Measurements from ENCODE around the gene KIAA0753. TPM values are rescaled to one million over a fixed set of nuclear protein-coding genes. Genes with fewer than 3 reads are reported as not detected.

Gene KIAA0753
- polyA plus RNA-seq, 1 of the 3 experiments (the other 2 are of a cell fraction), result 7.2 TPM

DNA sequence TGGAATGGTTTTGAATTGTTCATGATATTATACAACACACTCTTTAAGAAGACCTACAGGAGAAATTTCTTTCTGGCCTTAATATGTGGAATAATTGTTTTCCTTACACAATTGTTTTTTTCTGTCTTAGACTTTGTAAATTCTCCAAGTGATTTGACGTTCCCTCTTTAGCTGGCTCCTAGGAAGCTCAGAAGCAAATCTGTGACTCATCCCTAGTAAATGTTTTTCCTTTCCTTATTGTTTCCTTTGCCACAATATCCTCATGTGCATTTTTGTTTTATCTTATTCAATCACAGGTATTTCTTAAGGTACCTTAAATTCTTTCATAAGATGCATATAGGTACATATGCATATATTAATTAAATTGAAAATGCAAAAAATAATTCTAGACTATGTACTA, 13.5 kb downstream of the KIAA0753 start:
- H3K4me3 ChIP-seq (ENCODE audit: low read depth in 2 of 2, low read length in 1 of 2), result no peak overlapping the region
- no peaks in the 10 kb centered on the region for H3K9me2 ChIP-seq
- H3K27me3 ChIP-seq (ENCODE audit: insufficient read depth), result no peaks in the 10 kb centered on the region
- no peaks in the 10 kb centered on the region; a peak in 1 of 4 replicates for H3K4me1 ChIP-seq (ENCODE audit: control insufficient read depth in 1 of 2, insufficient read depth in 2 of 2, low read depth in 1 of 2, low read length in 1 of 2)
- H2AFZ ChIP-seq (ENCODE audit: low read depth), result no peak overlapping the region
- peaks cover 75 to 80% of the 10 kb centered on the region in 2 experiments for H3K36me3 ChIP-seq (replicated peaks in 1 of 2; ENCODE audit: control insufficient read depth in 1 of 2, insufficient read depth in 2 of 2, low read length in 1 of 2)
- H3K79me2 ChIP-seq (ENCODE audit: insufficient read depth), result peaks cover 32% of the 10 kb centered on the region; the same call in 1 of the 2 replicates
- ChIA-PET POLR2A (no interaction called here), CTCF (interaction anchor here (0.7 kb wide), 1 partner anchor 52 kb away, joined by 3 read pairs; no protein-coding TSS in a partner anchor)
- no peaks in the 10 kb centered on the region for H3K9me3 ChIP-seq
- no peak for TF ChIP-seq SIN3A (IDR thresholded peaks at IDR 0.05; ENCODE audit: borderline replicate concordance, low read depth, low read length)
- no peak for TF ChIP-seq NFIC (IDR thresholded peaks at IDR 0.05; ENCODE audit: borderline replicate concordance)
- no peak for TF ChIP-seq GABPA (IDR thresholded peaks at IDR 0.05; ENCODE audit: low read depth)
- no peak for TF ChIP-seq TEAD4 (IDR thresholded peaks at IDR 0.05; ENCODE audit: borderline replicate concordance, insufficient read depth)
- TF ChIP-seq YY1 (IDR thresholded peaks at IDR 0.05; ENCODE audit: low read depth), result no peak
- TF ChIP-seq, protein P1, sequence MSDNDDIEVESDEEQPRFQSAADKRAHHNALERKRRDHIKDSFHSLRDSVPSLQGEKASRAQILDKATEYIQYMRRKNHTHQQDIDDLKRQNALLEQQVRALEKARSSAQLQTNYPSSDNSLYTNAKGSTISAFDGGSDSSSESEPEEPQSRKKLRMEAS (IDR thresholded peaks at IDR 0.05; ENCODE audit: low read depth), result no peak
- no peak for TF ChIP-seq NRF1 (IDR thresholded peaks at IDR 0.05; ENCODE audit: low read depth, low read length)
- no peak for TF ChIP-seq TCF12 (IDR thresholded peaks at IDR 0.05)
- 63% methylated on average over 1 of the region's 1 CpG for WGBS (ENCODE audit: low lambda C conversion rate)
- no peak for DNase-seq
- peaks cover 7% of the 10 kb centered on the region; the same call in 1 of the 2 replicates for H4K20me1 ChIP-seq (ENCODE audit: insufficient read depth)
- H3F3A ChIP-seq (replicated peaks; ENCODE audit: insufficient read depth), result no peaks in the 10 kb centered on the region
- no peak overlapping the region for H3K9ac ChIP-seq
- H3K27ac ChIP-seq (ENCODE audit: low read depth in 2 of 2, low read length in 1 of 2), result no peak overlapping the region
- H3K4me2 ChIP-seq, result no peak overlapping the region

DNA sequence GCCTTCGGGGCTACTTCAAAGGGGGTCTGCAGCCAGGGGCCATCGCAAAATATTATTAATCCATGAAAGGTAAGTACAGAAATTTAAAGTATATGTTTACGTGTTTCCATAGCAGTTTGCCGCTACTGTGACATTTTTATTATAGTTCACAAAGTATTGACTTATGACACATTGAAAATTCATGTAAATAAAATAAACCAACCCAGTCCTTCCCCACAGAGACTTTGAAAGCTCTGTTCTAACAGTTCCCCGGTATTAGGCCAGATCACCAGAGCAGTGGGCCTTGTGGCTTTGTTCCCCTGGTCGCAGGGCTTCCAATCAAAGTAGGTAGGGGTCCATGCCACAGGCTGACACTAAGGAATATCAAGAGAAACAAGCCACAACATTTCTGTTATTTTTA, 13.9 kb downstream of the KIAA0753 start:
- no peaks in the 10 kb centered on the region for H3F3A ChIP-seq (replicated peaks; ENCODE audit: insufficient read depth)
- ChIA-PET CTCF (interaction anchor here (0.7 kb wide), 1 partner anchor 52 kb away, joined by 3 read pairs; no protein-coding TSS in a partner anchor), POLR2A (no interaction called here)
- DNase-seq, result no peak
- H3K4me1 ChIP-seq (ENCODE audit: control insufficient read depth in 1 of 2, insufficient read depth in 2 of 2, low read depth in 1 of 2, low read length in 1 of 2), result no peaks in the 10 kb centered on the region; a peak in 1 of 4 replicates
- no peaks in the 10 kb centered on the region for H3K9me2 ChIP-seq
- H3K9ac ChIP-seq, result no peak overlapping the region
- H3K4me3 ChIP-seq (ENCODE audit: low read depth in 2 of 2, low read length in 1 of 2), result no peak overlapping the region
- no peaks in the 10 kb centered on the region for H3K27me3 ChIP-seq (ENCODE audit: insufficient read depth)
- no peak for TF ChIP-seq TAF1 (IDR thresholded peaks at IDR 0.05; ENCODE audit: borderline replicate concordance, low read depth, low read length)
- TF ChIP-seq GABPA (IDR thresholded peaks at IDR 0.05; ENCODE audit: low read depth), result no peak
- TF ChIP-seq POLR2AphosphoS5 (IDR thresholded peaks at IDR 0.05; ENCODE audit: low read depth, low read length), result no peak
- TF ChIP-seq RXRA (IDR thresholded peaks at IDR 0.05; ENCODE audit: borderline replicate concordance, low read depth), result no peak
- TF ChIP-seq, protein P2, sequence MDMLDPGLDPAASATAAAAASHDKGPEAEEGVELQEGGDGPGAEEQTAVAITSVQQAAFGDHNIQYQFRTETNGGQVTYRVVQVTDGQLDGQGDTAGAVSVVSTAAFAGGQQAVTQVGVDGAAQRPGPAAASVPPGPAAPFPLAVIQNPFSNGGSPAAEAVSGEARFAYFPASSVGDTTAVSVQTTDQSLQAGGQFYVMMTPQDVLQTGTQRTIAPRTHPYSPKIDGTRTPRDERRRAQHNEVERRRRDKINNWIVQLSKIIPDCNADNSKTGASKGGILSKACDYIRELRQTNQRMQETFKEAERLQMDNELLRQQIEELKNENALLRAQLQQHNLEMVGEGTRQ (IDR thresholded peaks at IDR 0.05; ENCODE audit: borderline replicate concordance, low read depth, low read length), result no peak
- TF ChIP-seq YY1 (IDR thresholded peaks at IDR 0.05; ENCODE audit: low read depth), result no peak
- no peak for TF ChIP-seq RAD21 (IDR thresholded peaks at IDR 0.05; ENCODE audit: low read length)
- no peaks in the 10 kb centered on the region for H3K9me3 ChIP-seq
- peaks cover 79 to 82% of the 10 kb centered on the region in 2 experiments for H3K36me3 ChIP-seq (replicated peaks in 1 of 2; ENCODE audit: control insufficient read depth in 1 of 2, insufficient read depth in 2 of 2, low read length in 1 of 2)
- H3K79me2 ChIP-seq (ENCODE audit: insufficient read depth), result peaks cover 32% of the 10 kb centered on the region; the same call in 1 of the 2 replicates
- WGBS (ENCODE audit: low lambda C conversion rate), result 93% methylated on average over 6 of the region's 6 CpGs
- H3K4me2 ChIP-seq, result no peak overlapping the region
- no peak overlapping the region for H3K27ac ChIP-seq (ENCODE audit: low read depth in 2 of 2, low read length in 1 of 2)
- peaks cover 7% of the 10 kb centered on the region; the same call in 1 of the 2 replicates for H4K20me1 ChIP-seq (ENCODE audit: insufficient read depth)
- no peak overlapping the region for H2AFZ ChIP-seq (ENCODE audit: low read depth)

Measured in SK-N-SH (cell line).